ENCODE results near the gene GTPBP4.
"Not testable (repeated sequence)": the region's sequence is repeated elsewhere in the genome, so short reads cannot be mapped to it uniquely, and the experiment has no call there.

The GTPBP4 gene

DNA sequence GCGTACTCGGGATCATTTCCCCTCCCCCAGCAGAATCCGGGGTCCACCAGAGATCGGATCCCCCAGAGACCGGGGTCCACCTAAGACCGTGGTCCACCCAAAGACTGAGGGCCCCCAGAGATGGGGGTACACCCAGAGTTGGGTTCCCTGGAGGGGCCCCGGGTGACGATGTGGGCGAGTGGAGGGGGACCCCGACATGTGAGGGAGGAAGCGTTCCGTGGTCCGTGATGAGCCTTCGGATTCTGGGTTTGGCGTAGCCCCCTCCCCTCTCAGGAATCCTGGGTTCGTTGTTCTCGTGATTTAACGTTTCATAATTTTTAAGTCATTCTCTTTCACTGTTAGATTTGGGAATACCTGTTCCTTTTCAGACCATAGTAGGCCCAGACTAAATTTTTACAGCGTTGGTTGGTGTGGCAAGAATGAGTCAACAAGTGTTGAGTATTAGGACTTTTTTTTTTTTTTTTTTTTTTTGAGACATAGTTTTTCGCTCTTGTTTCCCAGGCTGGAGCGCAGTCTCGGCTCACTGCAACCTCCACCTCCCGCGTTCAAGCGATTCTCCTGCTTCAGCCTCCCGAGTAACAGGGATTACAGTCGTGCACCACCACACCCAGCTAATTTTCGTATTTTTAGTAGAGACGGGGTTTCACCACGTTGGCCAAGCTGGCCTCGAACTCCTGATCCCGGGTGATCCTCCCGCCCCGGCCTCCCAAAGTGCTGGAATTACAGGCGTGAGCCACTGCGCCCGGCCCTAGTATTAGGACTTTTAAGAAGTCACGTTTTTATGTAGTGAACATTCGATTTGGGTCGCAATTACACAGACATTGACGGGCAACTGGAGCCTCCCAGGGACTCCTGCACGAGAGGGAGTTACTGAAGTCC is 672 bp downstream of the GTPBP4 start:
- no peak for DNase-seq (ENCODE audit: low spot score)

DNA sequence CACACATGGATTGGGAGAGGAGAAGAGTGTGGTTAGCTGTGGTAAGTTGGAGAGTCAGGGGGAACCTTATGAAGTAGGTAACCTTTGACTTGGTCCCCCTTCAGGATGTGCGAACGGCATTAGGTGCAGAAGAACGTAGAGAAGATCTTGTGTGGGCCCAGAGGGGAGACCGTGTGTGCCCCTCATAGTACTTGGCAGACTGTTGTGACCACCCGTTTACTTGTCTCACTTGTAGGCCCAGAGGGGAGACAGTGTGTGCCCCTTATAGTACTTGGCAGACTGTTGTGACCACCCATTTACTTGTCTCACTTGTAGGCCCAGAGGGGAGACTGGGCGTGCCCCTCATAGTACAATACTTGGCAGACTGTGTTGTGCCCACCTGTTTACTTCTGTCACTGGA is 2.6 kb downstream of the GTPBP4 start:
- no peak for DNase-seq (ENCODE audit: low spot score)

DNA sequence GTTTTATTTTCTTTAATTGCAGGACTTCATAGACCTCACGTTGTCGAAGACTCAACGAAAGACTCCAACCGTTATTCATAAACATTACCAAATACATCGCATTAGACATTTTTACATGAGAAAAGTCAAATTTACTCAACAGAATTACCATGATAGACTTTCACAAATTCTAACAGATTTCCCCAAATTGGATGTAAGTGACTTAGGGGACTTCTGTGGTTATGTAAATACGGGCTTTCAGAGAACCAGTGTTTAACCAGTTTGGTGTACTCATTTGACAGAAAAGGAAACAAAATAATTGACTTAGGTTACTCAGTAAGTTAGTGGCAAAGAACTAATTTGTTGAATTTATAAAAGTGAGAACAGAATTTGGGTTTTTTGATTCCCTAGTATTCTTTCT is 4.2 kb downstream of the GTPBP4 start:
- DNase-seq (ENCODE audit: low spot score), result no peak

DNA sequence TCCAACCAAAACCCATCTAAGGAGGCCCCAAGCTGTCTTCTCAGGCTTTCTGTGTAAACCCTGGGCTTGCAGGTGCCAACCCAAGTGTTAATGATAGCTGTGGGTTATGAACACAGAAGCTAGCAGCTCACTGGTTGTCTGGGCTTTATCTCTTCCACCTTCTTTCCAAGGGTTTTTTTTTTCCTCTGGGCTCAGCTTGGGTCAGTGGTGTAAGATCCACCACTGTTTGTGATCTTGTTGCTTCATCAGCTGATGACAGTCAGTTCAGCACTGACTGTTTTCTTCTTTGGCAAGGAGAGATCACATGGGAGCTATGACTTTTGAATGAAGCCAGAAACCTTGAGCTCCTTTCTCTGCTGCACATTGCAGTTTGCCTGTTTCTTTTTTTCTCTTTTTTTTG is 4.6 kb downstream of the GTPBP4 start:
- no peak for DNase-seq (ENCODE audit: low spot score)

DNA sequence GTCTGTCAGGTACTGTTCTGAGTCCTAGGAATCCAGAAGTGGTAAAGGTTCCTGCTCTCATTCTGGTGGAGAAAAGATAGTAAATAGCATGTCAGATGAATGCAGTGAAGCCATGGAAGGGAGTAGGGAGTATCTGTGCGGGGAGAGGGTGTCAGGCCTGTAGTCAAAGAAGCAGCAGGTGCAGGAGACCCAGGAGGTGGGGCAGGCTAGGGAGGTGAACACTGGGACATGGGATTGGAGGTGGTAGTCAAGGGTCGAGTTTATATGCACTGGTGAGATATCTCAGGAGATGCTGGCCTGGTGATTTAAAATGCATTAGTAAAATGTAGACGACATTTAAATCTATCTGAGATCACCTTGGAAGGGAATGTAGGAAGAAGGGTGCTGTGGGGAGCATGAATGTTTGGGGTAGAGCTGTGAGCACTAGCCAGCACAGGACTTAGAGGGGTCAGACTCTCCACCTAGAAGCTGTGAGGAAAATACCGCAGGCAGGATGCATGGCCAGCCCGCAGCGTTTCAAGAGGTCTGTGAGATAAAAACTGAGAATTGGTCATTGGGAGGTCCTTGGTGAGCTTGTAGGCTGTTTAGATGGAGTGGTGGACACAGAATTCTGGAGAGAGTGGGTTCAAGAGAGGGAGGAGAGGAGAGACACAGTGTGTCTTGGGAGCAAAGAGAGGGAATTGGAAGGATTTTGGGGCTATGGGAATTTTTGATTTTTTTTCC is 6.8 kb downstream of the GTPBP4 start:
- no peak for DNase-seq (ENCODE audit: low spot score)

DNA sequence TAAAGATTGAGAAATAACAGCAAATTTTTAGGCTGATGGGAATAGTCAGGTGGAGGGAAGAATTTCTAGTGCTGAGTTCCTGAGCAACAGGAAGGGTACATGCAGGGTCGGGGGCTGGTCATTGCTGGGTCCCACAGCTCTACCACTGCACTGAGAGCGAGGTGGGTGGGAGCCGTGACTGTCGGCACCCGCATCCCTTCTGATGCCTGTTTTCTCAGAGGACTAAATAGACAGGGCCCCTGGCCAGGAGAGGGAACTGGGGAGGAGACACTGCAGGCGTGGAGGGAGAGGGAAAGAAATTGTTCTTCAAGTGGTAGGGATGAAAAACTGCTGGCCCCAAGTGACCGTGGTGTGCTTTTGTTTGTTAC is 7.3 kb downstream of the GTPBP4 start:
- no peak for DNase-seq (ENCODE audit: low spot score)

DNA sequence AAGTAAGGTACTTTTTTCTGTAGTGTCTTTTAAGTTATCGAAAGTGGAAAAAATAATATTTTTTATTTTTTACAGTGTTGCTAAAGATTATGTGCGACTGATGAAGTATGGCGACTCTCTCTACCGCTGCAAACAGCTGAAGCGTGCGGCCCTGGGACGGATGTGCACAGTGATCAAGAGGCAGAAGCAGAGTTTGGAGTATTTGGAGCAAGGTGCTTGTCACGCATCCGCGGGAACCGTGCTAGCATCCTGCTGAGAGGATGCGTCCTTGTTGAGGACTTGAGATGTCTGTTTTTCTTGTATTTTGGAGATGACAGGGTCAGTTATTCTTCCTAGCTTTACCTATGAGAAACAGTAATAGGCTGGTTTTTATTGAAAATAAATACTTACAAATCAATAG is 7.8 kb downstream of the GTPBP4 start:
- DNase-seq (ENCODE audit: low spot score), result no peak

DNA sequence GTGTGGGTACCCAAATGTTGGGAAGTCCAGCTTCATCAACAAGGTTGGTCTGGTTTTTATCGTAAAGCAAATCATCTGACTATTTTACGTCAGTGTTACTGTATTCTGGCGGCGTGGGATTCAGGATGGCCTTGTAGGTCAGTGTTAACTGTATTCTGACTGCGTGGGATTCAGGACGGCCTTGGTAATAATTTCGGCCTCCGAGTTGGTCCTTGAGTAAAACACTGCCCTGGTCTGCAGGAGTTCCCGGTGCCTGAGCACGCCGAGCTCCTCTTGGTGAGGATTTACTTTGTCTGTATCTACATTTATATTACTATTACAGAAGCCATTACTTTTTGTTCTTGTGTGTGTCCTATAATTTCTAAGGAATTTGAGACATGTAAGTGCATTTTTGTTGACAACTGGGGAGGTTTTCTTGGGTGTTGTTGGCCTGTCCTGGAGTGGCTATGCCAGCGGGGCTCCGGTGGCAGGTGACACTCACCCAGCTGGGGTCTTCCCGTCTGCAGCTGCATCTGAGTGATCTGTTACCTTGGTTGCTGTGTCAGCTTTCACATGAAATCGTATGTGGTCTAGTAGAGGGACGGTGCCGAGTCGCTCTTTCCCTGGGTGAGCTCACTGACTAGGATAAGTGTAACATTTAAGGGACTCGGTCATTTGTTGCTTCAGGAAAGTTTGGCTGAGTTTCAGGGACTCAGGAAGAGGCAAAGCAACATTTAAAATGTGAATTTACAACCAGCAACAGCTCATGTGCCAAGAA is 9.2 kb downstream of the GTPBP4 start:
- no peak for DNase-seq (ENCODE audit: low spot score)

DNA sequence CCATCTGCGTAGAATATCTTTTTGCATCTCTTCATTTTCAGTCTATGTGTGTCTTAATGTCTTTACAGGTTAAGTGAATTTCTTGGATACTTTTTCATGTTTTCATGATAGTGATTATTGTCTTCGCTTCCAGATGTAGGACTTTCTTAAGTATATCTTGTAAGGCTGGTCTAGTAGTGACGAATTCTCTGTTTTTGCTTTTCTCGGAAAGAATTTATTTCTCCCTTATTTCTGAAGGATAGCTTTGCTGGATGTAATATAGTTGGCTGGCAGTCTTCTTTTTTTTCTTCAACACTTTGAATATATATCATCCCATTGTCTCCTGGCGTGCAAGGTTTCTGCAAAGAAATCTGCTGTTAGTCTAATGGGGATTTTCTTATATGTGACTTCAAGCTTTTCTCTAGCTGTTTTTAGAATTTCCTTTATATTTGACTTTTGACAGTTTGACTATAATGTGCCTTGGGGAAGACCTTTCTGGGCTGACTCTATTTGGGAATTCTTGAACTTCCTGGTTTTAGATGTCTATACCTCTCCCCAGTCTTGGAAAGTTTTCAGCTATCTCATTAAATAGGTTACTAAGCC is 14.3 kb downstream of the GTPBP4 start:
- no peak for DNase-seq (ENCODE audit: low spot score)

DNA sequence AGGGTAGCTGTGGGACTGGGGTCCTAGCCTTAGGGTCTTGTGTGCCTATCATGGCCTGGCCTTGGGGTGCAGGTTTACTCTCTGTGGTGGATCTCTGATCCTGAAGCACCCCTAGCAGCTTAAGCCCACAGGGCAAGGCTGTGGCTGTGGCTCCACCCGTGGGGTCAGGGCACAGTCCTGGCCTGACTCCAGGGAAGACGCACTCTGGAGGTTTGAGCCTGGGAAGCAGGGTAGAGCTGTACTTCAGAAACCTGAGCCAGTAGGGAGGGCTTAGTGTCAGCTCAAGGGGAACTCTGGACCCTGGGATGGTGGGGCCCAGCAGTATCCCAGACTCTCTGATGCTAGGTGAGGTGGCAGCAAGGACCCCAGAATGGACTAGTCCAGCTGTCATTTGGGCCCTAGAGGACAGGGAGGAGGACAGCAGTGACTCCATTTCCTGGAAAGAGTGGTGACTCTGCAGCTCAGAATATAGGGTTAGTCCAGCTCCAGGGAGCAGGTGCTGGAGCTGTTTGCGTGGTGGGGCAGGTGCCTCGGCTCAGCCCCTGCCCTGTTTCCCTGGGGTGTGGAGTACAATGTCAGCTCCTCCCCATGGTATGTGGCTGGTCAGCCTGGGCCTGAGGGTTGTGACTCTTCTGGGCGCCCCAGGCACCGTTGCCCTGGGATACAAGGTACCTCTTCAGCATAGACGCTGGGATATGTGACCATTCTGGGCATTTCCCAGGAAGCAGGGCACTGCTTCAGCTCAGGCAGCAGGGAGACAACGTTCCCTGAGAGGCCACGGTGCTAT is 15.8 kb downstream of the GTPBP4 start:
- no peak for DNase-seq (ENCODE audit: low spot score)

DNA sequence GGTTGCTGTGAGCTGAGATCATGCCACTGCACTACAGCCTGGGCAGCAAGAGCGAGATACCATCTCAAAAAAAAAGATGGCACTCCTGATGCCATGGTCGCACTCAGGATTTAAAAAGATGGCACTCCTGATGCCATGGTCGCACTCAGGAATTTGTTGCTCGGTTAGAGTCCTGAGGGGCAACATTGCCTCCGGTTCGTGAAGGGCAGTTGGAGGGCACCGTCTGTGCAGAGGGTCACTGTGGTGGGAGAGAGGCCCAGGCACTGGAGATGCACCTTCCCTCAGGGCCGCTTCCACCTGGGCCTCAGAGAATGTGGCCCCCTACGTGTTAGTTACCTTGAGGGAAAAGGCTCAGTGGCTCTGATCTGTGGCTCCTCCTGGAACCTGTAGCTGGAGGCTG is 18.3 kb downstream of the GTPBP4 start:
- no peak for DNase-seq (ENCODE audit: low spot score)

DNA sequence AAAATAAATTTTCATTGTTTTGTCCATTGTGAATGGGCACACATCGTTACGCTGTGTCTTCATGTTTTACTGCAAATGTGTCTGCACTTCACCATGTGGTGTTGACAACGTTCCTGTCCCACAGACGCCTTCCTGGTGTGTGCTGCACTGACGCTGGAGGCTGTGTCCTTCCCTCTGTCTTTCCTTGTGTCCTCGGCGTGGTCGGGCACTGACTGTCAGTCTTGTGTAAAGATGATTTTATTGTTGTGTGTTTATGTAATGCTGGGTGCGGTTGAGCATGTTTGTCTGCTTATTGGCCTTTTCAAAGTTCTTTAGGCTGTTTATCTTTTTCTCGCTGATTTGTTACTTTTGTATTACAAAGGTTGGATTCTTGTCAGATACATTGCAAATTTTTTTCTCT is 19.3 kb downstream of the GTPBP4 start:
- no peak for DNase-seq (ENCODE audit: low spot score)

DNA sequence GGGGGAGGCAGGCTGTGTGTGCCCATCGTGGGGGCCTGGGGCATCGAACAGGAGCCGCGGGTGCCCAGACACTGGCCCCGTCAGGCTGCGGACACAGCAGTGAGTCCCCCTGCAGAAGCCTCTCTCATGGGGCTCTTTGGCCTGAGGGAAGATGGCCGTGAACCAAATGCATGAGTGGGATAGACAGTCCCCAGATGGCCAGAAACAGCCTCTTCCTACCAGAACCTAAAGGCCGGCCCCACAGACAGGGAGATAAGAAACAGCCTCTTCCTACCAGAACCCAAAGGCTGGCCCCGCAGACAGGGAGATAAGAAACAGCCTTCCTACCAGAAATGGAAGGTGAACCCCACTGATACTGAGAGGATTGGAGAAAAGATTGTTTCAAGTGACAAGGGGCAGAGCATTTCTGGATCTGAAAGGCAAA is 20.8 kb downstream of the GTPBP4 start:
- DNase-seq (ENCODE audit: low spot score), result no peak

DNA sequence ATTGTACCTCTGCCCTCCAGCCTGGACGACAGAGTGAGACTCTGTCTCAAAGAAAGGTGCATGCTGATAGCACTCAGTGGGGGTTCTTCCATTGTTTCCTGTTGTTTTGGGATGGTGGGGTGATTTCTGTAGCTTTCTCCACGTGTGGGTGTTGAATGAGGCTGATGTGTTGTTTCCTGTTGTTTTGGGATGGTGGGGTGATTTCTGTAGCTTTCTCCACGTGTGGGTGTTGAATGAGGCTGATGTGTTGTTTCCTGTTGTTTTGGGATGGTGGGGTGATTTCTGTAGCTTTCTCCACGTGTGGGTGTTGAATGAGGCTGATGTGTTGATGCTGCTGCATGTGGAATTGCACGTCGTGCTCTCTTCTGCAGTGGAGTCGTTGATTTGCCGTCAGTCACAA is 21.7 kb downstream of the GTPBP4 start:
- DNase-seq (ENCODE audit: low spot score), result not testable (repeated sequence)

DNA sequence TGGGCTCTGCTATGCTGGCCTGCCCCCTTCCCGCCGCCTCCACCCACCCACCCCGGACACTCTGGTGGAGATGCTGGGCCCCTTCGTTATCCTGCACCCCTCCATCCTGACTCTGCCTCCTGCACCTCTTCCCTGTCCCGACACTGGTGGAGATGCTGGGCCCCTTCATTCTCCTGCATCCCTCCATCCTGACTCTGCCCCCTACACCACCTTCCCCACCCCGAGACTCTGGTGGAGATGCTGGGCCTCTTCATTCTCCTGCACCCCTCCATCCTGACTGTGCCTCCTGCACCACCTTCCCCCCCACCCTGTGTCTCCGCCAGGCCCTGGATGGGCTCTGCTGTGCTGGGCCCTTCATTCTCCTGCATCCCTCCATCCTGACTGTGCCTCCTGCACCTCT is 22.5 kb downstream of the GTPBP4 start:
- no peak for DNase-seq (ENCODE audit: low spot score)

DNA sequence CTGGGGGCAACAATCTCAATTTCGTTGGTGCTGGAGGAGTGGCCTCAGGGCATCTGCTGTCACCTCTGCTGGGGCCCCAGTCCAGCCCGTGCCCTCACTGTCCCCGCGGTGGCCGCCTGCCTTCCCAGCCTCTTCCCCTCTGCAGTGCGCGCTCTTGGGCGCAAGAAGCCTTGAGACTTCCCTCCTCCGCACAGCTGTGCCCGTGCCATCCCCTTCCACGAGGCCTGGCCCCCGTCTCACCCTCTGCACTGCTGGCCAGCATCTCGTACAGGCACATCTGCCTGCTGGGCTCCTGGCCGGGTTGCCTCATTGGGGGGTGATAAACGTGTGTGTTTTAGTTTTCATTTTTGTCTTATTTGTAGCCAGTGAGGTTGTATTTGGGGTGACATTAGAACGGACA is 23.5 kb downstream of the GTPBP4 start:
- DNase-seq (ENCODE audit: low spot score), result no peak

DNA sequence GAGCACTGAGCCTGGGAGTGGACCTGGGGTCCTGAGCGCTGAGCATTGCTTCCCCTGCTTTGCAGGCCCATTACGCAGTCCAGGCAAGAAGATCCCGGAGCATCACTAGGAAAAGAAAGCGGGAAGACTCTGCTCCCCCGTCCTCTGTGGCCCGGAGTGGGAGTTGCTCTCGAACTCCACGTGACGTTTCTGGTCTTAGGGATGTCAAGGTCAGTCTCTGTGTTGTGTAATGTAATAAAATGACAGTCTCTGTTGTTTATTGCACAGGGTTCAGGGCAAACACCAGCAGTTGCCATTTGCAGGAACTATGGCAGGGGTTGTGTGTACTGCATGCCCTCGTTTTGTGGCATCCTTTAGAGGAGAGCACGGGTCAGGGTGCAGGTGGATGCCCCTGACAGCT is 27.5 kb downstream of the GTPBP4 start:
- DNase-seq (ENCODE audit: low spot score), result no peak

DNA sequence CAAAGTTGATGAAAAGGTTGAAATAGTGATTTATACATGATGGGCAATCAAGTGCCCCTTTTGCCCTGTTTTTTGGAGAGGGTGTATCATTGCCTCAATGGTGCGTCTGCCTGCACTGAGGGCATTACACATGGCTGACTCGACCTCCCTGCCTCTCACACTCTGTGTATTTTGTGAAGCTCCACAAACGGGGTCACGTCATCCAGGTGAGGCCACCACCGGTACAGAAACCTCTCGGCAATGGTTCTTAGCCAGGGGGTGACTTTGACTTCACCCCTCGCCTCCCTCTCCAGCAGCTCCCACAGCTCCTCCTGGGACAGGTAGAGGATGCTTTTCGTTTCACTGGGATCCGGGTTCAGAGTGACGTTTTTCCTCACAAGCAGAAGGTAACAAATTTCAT is 31.1 kb downstream of the GTPBP4 start:
- DNase-seq (ENCODE audit: low spot score), result no peak

DNA sequence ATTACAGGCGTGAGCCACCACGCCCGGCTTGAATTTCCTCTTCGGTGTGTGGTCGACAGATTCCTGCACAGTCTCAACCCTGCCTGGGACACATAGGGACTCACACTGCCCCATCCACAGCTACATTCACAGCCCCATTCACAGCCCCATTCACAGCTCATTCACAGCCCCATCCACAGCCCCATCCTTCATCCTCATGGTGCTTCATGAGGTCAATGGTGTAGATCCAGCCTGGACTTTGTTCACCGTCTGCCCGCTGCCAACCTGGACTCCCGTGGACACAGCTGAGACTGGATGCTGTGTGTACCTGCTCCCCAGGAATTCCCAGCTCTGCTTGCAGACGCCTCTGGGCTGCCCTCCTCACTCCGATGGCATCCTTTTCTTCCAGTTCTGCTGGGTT is 32.2 kb downstream of the GTPBP4 start:
- DNase-seq (ENCODE audit: low spot score), result no peak

DNA sequence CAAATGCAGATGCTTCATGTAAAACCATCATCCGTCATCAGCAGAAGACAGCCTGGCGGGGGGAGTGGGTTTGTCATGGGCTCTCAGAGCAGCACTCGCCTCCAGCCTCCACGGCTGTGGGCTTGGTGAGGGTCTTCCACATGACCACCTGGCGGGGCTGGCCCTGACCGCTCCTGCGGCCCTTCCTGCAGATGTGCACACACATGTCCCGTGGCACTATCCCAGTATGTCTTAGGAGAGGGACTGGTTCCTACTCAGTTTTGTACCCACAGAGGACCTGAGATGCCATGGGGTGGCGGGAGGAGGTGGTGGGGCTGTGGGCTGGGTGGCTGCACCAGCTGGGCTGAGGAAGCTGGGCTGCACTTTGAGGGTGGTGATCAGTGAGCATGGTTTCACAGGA is 32.7 kb downstream of the GTPBP4 start:
- no peak for DNase-seq (ENCODE audit: low spot score)

DNA sequence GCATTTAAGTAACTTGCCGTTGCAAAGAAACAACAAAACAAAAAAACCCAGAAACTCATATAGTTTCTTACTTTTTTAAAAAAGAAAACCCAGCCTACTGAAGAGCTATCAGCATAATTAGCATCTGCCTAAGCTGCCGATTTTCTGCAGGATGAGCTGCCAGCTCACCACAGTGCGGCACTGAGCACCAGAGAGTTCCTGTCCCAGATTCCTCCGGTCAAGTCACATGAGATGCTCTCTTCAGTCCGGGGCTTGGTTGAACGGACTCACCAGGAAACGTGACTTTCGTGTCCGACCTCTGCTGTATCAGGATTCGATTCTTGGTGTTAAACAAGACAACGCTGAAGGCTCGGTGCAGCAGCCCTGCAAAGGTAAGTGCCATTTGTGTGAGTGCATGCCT is 34.2 kb downstream of the GTPBP4 start:
- DNase-seq (ENCODE audit: low spot score), result no peak

DNA sequence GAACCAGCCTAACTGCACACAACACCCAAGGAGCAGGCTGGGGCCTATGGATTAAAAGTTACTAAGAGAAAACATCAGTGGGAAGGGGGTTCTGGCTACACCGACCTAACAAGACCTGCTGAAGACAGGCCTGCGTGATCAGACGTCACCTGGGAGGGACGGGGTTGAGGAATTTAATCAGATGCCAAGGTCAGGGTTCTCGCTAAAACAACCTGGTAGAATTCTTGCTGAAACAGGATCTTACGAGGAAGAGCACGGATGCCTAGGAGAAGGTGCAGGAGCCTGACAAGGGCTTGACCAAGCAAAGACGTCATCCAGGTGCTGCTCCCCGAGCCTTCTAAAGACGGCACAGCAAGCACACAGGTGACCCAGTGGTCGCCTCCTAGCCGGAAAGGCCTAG is 35.9 kb downstream of the GTPBP4 start:
- DNase-seq (ENCODE audit: low spot score), result no peak

Measured in COLO829 (cell line).